ENCODE data around the gene CLEC18A. TPM values are rescaled to one million over a fixed set of nuclear protein-coding genes. Genes with fewer than 3 reads are reported as not detected.

The CLEC18A gene
- total RNA-seq, 1 donor from 2014 or later, result 0.26 TPM

- H3K4me3 ChIP-seq (ENCODE audit: low read depth, low read length), result no peak overlapping the region
- FAIRE-seq (no peak), DNase-seq (ENCODE audit: low read depth) (no peak)
- H3K36me3 ChIP-seq (ENCODE audit: control insufficient read depth, insufficient read depth, low read length), result no peaks in the 10 kb centered on the region
- no peaks in the 10 kb centered on the region for H3K27me3 ChIP-seq (ENCODE audit: control insufficient read depth, insufficient read depth, low read length)
- TF ChIP-seq CTCF (IDR thresholded peaks at IDR 0.05; ENCODE audit: insufficient read depth, low read length, severe bottlenecking), result no peak
Observed at GRCh38 chr16:69921127-69921526, 30.0 kb upstream of the CLEC18A start.

DNA sequence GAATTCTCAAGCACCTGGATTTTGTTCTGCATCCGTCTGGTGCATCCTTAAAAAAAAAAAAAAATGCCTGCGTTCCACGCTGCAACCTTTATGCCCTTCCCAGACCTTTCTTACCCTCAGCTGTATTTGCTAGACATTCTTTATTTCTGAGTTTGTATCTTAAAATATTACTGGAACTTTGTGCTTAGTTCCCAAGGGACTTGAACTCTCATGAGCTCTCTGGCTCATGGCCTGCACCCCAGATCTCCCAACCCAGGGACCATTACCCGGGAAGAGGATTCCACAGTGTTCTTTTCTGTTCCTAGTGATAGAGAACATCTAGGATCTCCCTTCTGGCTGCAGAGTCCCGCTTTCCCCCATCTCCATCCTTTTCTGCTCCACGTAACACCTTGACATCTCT lies 28.9 kb upstream of the CLEC18A start:
- no peak overlapping the region for H3K4me3 ChIP-seq (ENCODE audit: low read depth, low read length)
- DNase-seq (ENCODE audit: low read depth) (no peak), FAIRE-seq (no peak)
- H3K27me3 ChIP-seq (ENCODE audit: control insufficient read depth, insufficient read depth, low read length), result no peaks in the 10 kb centered on the region
- TF ChIP-seq CTCF (IDR thresholded peaks at IDR 0.05; ENCODE audit: insufficient read depth, low read length, severe bottlenecking), result no peak
- H3K36me3 ChIP-seq (ENCODE audit: control insufficient read depth, insufficient read depth, low read length), result peaks cover 5% of the 10 kb centered on the region

DNA sequence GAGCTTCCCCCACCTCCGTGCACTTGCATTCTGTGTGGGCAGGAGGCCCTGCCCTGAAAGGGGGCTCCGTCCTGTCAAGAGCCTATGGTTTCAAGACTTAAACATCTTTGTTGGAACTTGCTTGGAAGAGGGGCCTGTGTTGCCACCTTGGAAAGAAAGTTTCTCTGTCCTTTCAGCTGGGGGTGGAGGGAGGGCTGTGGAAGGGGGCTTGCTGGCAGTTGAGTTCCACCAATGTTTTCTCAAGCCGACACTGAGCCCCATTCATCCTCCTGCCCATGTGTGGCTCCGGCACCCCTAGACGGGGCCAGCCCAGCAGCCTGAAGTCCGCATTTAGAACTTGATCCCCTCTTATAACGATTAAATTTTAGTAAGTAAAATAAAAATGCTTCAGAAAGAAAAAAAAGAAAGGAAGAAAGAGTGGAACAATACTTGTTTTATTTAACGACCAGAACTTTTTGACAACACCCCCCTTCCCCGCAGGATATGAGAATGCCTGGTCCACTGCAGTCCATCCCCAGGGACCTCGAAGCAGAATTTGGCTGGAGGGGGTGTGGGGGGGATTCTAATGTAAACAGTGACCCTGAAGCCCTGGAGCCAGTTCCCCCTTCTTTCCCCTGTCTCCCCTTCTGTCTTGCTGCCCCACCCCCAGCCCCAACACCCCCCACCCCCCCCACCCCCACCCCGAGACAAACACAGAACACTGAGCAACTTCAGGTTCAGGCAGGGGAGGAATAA lies 26.9 kb upstream of the CLEC18A start:
- H3K4me3 ChIP-seq (ENCODE audit: low read depth, low read length), result no peak overlapping the region
- peaks cover 6% of the 10 kb centered on the region for H3K36me3 ChIP-seq (ENCODE audit: control insufficient read depth, insufficient read depth, low read length)
- DNase-seq (ENCODE audit: low read depth) (no peak), FAIRE-seq (no peak)
- H3K27me3 ChIP-seq (ENCODE audit: control insufficient read depth, insufficient read depth, low read length), result no peaks in the 10 kb centered on the region
- TF ChIP-seq CTCF (IDR thresholded peaks at IDR 0.05; ENCODE audit: insufficient read depth, low read length, severe bottlenecking), result no peak

GRCh38 chr16:69924777-69925191 lies 26.4 kb upstream of the CLEC18A start:
- no peak for TF ChIP-seq CTCF (IDR thresholded peaks at IDR 0.05; ENCODE audit: insufficient read depth, low read length, severe bottlenecking)
- Histone ChIP-seq H3K36me3 (ENCODE audit: control insufficient read depth, insufficient read depth, low read length) (peaks cover 6% of the 10 kb centered on the region), H3K27me3 (ENCODE audit: control insufficient read depth, insufficient read depth, low read length) (no peaks in the 10 kb centered on the region), H3K4me3 (ENCODE audit: low read depth, low read length) (no peak overlapping the region)
- FAIRE-seq (no peak), DNase-seq (ENCODE audit: low read depth) (peak; percentile 55)

DNA sequence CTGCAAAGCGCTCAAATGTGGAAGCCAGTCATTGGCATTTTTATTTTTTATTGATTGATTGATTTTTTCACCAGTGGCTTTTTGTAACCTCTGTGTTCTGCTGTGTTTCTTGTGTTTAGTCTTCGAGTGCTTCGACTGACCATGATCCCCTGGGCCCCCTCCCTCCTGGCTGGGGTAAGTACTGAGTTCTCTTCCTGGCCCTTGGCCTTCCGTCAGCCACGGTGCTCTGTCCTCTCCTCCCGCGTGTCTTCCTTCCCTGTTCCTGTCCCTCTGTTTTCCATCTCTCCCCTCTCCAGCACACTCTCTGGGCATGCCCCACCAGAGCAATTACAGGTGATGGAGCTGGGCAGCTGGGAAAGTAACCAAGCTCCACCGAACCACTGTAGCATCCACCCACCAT lies 25.8 kb upstream of the CLEC18A start:
- H3K4me3 ChIP-seq (ENCODE audit: low read depth, low read length), result no peak overlapping the region
- no peak for FAIRE-seq
- TF ChIP-seq CTCF (IDR thresholded peaks at IDR 0.05; ENCODE audit: insufficient read depth, low read length, severe bottlenecking), result no peak
- peaks cover 6% of the 10 kb centered on the region for H3K36me3 ChIP-seq (ENCODE audit: control insufficient read depth, insufficient read depth, low read length)
- no peak for DNase-seq (ENCODE audit: low read depth)
- no peaks in the 10 kb centered on the region for H3K27me3 ChIP-seq (ENCODE audit: control insufficient read depth, insufficient read depth, low read length)

DNA sequence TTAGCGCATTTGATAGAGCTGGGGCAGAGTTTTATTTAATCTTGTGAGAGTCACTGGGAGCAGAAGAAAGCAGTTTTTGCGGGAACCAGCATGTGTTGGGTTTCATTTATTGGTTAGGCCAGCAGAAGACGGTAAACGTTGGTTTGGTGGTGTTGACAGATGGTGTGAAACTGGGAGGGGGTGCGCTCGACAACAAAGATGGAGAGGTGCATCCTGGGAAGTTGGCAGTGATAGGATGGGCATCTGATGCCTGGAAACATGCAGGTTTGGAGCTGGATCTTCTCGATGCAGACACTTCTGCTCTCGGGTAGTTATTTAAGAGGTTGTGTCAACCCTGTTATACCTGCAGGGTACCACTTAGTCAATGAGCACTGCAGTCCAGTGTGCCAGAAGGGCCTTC lies 24.9 kb upstream of the CLEC18A start:
- Histone ChIP-seq H3K4me3 (ENCODE audit: low read depth, low read length) (no peak overlapping the region), H3K36me3 (ENCODE audit: control insufficient read depth, insufficient read depth, low read length) (peaks cover 8% of the 10 kb centered on the region), H3K27me3 (ENCODE audit: control insufficient read depth, insufficient read depth, low read length) (no peaks in the 10 kb centered on the region)
- FAIRE-seq (no peak), DNase-seq (ENCODE audit: low read depth) (no peak)
- no peak for TF ChIP-seq CTCF (IDR thresholded peaks at IDR 0.05; ENCODE audit: insufficient read depth, low read length, severe bottlenecking)
